A549 (cell line): ENCODE measurements around the gene BCL2L2.

Source experiments
- CBX2 ChIP-seq: fragments of 200-600 bp; sonication (generic); IDR thresholded peaks from 2 replicates; pipeline ENCODE4 v1.6.1; 2016; ENCODE audit warnings: low read depth, mild to moderate bottlenecking, borderline replicate concordance
- CBX8 ChIP-seq: fragments of 200-600 bp; sonication (generic); IDR thresholded peaks from 2 replicates; pipeline ENCODE4 v1.6.1; 2016
- HOXA7 ChIP-seq: fragments of 250-450 bp; sonication (Bioruptor Pico); IDR thresholded peaks from 2 replicates; pipeline ENCODE4 v1.5.0; 2020; ENCODE audit warnings: mild to moderate bottlenecking, moderate library complexity
- JUN ChIP-seq, 2 experiments: fragments of >200 bp; sonication (Bioruptor Twin); formaldehyde crosslinking; IDR thresholded peaks; 2 replicates in 1 of 2; 3 replicates in 1 of 2; pipeline ENCODE4 v1.6.1; 2016 to 2017
- JUNB ChIP-seq: fragments of >200 bp; sonication (Bioruptor Twin); formaldehyde crosslinking; IDR thresholded peaks from 2 replicates; pipeline ENCODE4 v1.6.1; 2016
- MAZ ChIP-seq: fragments of 150-350 bp; IDR thresholded peaks from 2 replicates; pipeline ENCODE4 v1.6.1; 2014; ENCODE audit warnings: antibody characterized with exemption, low read depth, low read length, borderline replicate concordance
- POLR2A ChIP-seq: IDR thresholded peaks from 2 replicates; pipeline ENCODE4 v1.6.1; 2012; ENCODE audit warnings: mild to moderate bottlenecking, low read length
- RAD21 ChIP-seq, 2 experiments: fragments of >200 bp in 1 of 2; sonication (Bioruptor Twin) in 1 of 2; formaldehyde crosslinking in 1 of 2; IDR thresholded peaks in 1 of 2; conservative IDR thresholded peaks in 1 of 2; 2 replicates in 1 of 2; 3 replicates in 1 of 2; pipeline ENCODE4 v1.6.1; 2012 to 2018; ENCODE audit warnings: inconsistent platforms in 1 of 2
- TF ChIP-seq, protein P1 (sequence below): fragments of >200 bp; sonication (Bioruptor Twin); formaldehyde crosslinking; IDR thresholded peaks from 3 replicates; pipeline ENCODE4 v1.5.1; 2016

- TF ChIP-seq CBX2 = no peak
- TF ChIP-seq, protein P1, sequence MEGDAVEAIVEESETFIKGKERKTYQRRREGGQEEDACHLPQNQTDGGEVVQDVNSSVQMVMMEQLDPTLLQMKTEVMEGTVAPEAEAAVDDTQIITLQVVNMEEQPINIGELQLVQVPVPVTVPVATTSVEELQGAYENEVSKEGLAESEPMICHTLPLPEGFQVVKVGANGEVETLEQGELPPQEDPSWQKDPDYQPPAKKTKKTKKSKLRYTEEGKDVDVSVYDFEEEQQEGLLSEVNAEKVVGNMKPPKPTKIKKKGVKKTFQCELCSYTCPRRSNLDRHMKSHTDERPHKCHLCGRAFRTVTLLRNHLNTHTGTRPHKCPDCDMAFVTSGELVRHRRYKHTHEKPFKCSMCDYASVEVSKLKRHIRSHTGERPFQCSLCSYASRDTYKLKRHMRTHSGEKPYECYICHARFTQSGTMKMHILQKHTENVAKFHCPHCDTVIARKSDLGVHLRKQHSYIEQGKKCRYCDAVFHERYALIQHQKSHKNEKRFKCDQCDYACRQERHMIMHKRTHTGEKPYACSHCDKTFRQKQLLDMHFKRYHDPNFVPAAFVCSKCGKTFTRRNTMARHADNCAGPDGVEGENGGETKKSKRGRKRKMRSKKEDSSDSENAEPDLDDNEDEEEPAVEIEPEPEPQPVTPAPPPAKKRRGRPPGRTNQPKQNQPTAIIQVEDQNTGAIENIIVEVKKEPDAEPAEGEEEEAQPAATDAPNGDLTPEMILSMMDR = no peak
- TF ChIP-seq CBX8 = no peak
- no peak for TF ChIP-seq POLR2A
- no peak for TF ChIP-seq MAZ
- no peak for TF ChIP-seq HOXA7 (CRISPR knock-in tag)
- no peak for TF ChIP-seq JUN (IDR thresholded peaks at IDR 0.05)
- no peak for TF ChIP-seq RAD21 (conservative IDR thresholded peaks at IDR 0.05 in 1 of 2, IDR thresholded peaks at IDR 0.05 in 1 of 2)
- no peak for TF ChIP-seq JUNB
Measured at GRCh38 chr14:23339506-23340268, 33.1 kb downstream of the BCL2L2 start.
